GM12878 (cell line): ENCODE results near the gene SENP6.

Experiments
- CTCF ChIP-seq, 3 experiments: IDR thresholded peaks in 2 of 3; conservative IDR thresholded peaks in 1 of 3; 2 replicates each; pipeline ENCODE4 v1.5.1; 2011; ENCODE audit warnings: low read depth in 3 of 3, low read length in 3 of 3, mild to moderate bottlenecking in 3 of 3, control low read depth in 2 of 3, moderate library complexity in 2 of 3, inconsistent platforms in 1 of 3, mixed read lengths in 1 of 3; ENCODE audit not compliant: control insufficient read depth in 2 of 3, insufficient read depth in 1 of 3; ENCODE audit errors: extremely low read depth in 1 of 3
- POLR2A ChIP-seq: IDR thresholded peaks from 2 replicates; pipeline ENCODE4 v1.6.1; 2011; ENCODE audit warnings: low read depth, mild to moderate bottlenecking, low read length
- RAD21 ChIP-seq: IDR thresholded peaks from 2 replicates; pipeline ENCODE4 v1.6.1; 2011; ENCODE audit warnings: mild to moderate bottlenecking, low read depth, low read length, moderate library complexity; ENCODE audit not compliant: insufficient read depth
- SP1 ChIP-seq: IDR thresholded peaks from one replicate; pipeline ENCODE4 v1.6.1; 2011; ENCODE audit warnings: low read depth, low read length
- TARDBP ChIP-seq: IDR thresholded peaks from 2 replicates; pipeline ENCODE4 v1.6.1; 2016; ENCODE audit warnings: borderline replicate concordance

GRCh38 chr6:75602246-75603105 lies 796 bp downstream of the SENP6 start:
- TF ChIP-seq CTCF (IDR thresholded peaks at IDR 0.05 in 2 of 3, conservative IDR thresholded peaks at IDR 0.05 in 1 of 3; ENCODE audit: control insufficient read depth in 2 of 3, extremely low read depth in 1 of 3, insufficient read depth in 1 of 3, low read depth in 3 of 3, low read length in 3 of 3) (no peak), SP1 (no peak), POLR2A (peak; percentile 33), RAD21 (no peak), TARDBP (0 out of 2 replicates have a peak, but pooled peaks have one; percentile 57)
